Measurements from ENCODE around the gene PSD2. TPM values are rescaled to one million over a fixed set of nuclear protein-coding genes. Genes with fewer than 3 reads are reported as not detected.

The PSD2 gene
- total and polyA plus RNA-seq, 8 donors, result 0.06 to 0.66 (median 0.16) TPM

GRCh38 chr5:139867109-139867508 is 71.5 kb downstream of the PSD2 start:
- FAIRE-seq (no peak), ATAC-seq (no peak), DNase-seq (no peak)
- no peaks in the 10 kb centered on the region for H3K36me3 ChIP-seq
- no peak overlapping the region for H3K4me3 ChIP-seq
- 57 to 100% methylated on average over 1 to 2 of the region's 2 CpGs for WGBS, 2 donors
- H3K9me3 ChIP-seq, result no peaks in the 10 kb centered on the region
- H3K4me1 ChIP-seq, result no peaks in the 10 kb centered on the region
- no peaks in the 10 kb centered on the region for H3K27me3 ChIP-seq
- intact Hi-C loops (cut with DNase I), result loop anchor here in 1 of 3 donors (5.0 kb wide), 1 partner anchor 75 kb away; no protein-coding TSS in a partner anchor
- no peak overlapping the region for H3K27ac ChIP-seq
- no peak for TF ChIP-seq CTCF (IDR thresholded peaks at IDR 0.05)

GRCh38 chr5:139867581-139867980 is 72.0 kb downstream of the PSD2 start:
- Histone ChIP-seq H3K9me3 (no peaks in the 10 kb centered on the region), H3K36me3 (no peaks in the 10 kb centered on the region), H3K27ac (no peak overlapping the region), H3K27me3 (no peaks in the 10 kb centered on the region), H3K4me1 (no peaks in the 10 kb centered on the region), H3K4me3 (no peak overlapping the region)
- DNase-seq, result no peak
- ATAC-seq, result no peak
- no peak for TF ChIP-seq CTCF (IDR thresholded peaks at IDR 0.05)
- FAIRE-seq, result no peak
- intact Hi-C loops (cut with DNase I), result loop anchor here in 1 of 3 donors (5.0 kb wide), 1 partner anchor 75 kb away; no protein-coding TSS in a partner anchor

DNA sequence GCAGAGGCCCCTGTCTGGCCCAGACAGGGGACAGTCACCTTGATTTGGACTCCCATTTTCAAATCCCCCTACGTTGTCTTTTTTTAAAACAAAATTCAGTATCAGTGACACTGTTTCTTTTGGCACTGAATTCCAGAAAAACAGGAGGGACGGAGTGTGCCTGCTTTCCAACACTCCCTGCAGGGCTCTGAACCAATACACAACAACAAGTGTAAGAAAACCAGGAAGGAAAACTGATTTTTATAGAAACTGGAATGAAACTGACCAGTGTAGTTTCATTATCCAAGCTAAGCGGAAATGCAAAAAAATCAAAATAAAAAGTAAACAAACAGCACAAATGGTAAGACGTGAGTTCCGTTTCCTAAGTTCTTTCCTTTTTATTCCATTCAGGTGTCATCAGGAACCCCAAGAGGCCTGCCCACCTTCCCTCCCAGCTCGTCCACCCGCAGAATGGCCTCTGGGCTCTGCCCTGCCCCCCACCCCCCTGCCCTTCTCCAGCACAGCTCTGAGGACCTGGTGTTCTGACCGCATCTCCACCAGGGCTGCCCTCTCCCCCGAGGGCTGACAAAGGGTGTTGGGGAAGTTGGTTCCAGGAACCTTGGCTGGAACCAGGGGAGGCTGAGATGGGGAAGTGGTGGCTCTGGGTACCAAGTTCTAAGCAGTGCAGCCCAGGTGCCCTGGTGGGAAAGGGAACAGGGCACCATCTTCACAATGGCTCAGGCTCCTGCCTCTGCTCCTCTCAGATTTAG is 73.6 kb downstream of the PSD2 start:
- ATAC-seq (peak in 2 of 4 donors; percentile 21 to 53), DNase-seq (no peak), FAIRE-seq (no peak)
- peak overlapping the region in 3 of 4 donors; percentile 49 to 73 (median 58) for H3K27ac ChIP-seq
- H3K4me1 ChIP-seq, result no peaks in the 10 kb centered on the region
- WGBS, 2 donors, result 63 to 69% methylated on average over 9 of the region's 9 CpGs
- H3K9me3 ChIP-seq, result no peaks in the 10 kb centered on the region
- H3K36me3 ChIP-seq, result no peaks in the 10 kb centered on the region
- H3K4me3 ChIP-seq, result no peak overlapping the region
- H3K27me3 ChIP-seq, result no peaks in the 10 kb centered on the region
- no peak for TF ChIP-seq CTCF (IDR thresholded peaks at IDR 0.05)
- intact Hi-C loops (cut with DNase I), result loop anchor here in 1 of 3 donors (5.0 kb wide), 1 partner anchor 77 kb away; no protein-coding TSS in a partner anchor

- TF ChIP-seq CTCF (IDR thresholded peaks at IDR 0.05), result no peak
- 97 to 100% methylated on average over 1 of the region's 1 CpG for WGBS, 2 donors
These were observed 75.1 kb downstream of the PSD2 start for GRCh38 chr5:139870677-139871076.

GRCh38 chr5:139871614-139872013 is 76.0 kb downstream of the PSD2 start:
- no peak for TF ChIP-seq CTCF (IDR thresholded peaks at IDR 0.05)
- no peak for ATAC-seq

More at GRCh38 chr5:139870677-139871076, 75.1 kb downstream of the PSD2 start:
- H3K27ac ChIP-seq, result no peak overlapping the region
- no peaks in the 10 kb centered on the region for H3K36me3 ChIP-seq
- DNase-seq (no peak), ATAC-seq (no peak), FAIRE-seq (no peak)
- no peaks in the 10 kb centered on the region for H3K27me3 ChIP-seq
- H3K4me3 ChIP-seq, result no peak overlapping the region
- no peaks in the 10 kb centered on the region for H3K4me1 ChIP-seq
- no peaks in the 10 kb centered on the region for H3K9me3 ChIP-seq
- intact Hi-C loops (cut with DNase I), result no loop called here

More at GRCh38 chr5:139871614-139872013, 76.0 kb downstream of the PSD2 start:
- Histone ChIP-seq H3K36me3 (no peaks in the 10 kb centered on the region), H3K4me3 (no peak overlapping the region), H3K27ac (no peak overlapping the region), H3K9me3 (no peaks in the 10 kb centered on the region), H3K4me1 (no peaks in the 10 kb centered on the region), H3K27me3 (no peaks in the 10 kb centered on the region)
- 89% methylated on average over 9 of the region's 9 CpGs for WGBS, 2 donors
- intact Hi-C loops (cut with DNase I), result no loop called here
- DNase-seq (no peak), FAIRE-seq (no peak)

All from pancreas (tissue), 10 donors.